Measurements from ENCODE around the gene SPOCK2. TPM values are rescaled to one million over a fixed set of nuclear protein-coding genes. Genes with fewer than 3 reads are reported as not detected.

The SPOCK2 gene
- total RNA-seq, 4 donors from 2014 or later, result 3.4 to 6.7 (median 5.3) TPM

DNA sequence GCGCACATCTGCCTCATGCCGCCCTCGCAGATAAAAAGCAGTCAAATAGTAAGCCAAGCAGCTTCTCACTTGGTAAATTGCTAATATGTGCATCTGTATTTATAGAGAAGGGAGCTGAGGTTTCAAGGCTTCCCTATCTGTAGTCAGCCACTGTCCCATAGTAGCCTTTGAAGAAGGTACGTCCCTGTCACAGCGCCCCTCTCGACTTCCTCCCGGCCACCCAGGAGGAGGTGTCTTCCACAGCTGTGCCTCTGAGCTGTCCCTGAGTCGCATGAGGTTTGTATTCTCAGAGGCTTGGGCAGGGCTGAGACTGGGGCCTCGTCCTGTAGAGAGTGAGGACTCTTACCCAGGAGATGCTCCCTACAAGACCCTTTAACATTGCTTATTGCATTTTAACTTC lies 49.0 kb downstream of the SPOCK2 start:
- Histone ChIP-seq H3K4me3 (no peak overlapping the region), H3K9me3 (no peaks in the 10 kb centered on the region), H3K36me3 (no peaks in the 10 kb centered on the region), H3K4me1 (peaks cover 8 to 13% of the 10 kb centered on the region in 2 donors), H3K27me3 (no peaks in the 10 kb centered on the region), H3K27ac (no peak overlapping the region)
- DNase-seq (no peak), ATAC-seq (no peak)
- intact Hi-C loops (cut with DNase I; ENCODE audit: low total_unique reads) (no loop called here), in situ Hi-C loops (cut with MboI; ENCODE audit: low sequenced_read_pairs in 4 of 4) (no loop called here)
- TF ChIP-seq, protein P1, sequence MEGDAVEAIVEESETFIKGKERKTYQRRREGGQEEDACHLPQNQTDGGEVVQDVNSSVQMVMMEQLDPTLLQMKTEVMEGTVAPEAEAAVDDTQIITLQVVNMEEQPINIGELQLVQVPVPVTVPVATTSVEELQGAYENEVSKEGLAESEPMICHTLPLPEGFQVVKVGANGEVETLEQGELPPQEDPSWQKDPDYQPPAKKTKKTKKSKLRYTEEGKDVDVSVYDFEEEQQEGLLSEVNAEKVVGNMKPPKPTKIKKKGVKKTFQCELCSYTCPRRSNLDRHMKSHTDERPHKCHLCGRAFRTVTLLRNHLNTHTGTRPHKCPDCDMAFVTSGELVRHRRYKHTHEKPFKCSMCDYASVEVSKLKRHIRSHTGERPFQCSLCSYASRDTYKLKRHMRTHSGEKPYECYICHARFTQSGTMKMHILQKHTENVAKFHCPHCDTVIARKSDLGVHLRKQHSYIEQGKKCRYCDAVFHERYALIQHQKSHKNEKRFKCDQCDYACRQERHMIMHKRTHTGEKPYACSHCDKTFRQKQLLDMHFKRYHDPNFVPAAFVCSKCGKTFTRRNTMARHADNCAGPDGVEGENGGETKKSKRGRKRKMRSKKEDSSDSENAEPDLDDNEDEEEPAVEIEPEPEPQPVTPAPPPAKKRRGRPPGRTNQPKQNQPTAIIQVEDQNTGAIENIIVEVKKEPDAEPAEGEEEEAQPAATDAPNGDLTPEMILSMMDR (IDR thresholded peaks at IDR 0.05 in 4 of 5, conservative IDR thresholded peaks at IDR 0.05 in 1 of 5), result no peak
- TF ChIP-seq POLR2A (IDR thresholded peaks at IDR 0.05), result no peak

DNA sequence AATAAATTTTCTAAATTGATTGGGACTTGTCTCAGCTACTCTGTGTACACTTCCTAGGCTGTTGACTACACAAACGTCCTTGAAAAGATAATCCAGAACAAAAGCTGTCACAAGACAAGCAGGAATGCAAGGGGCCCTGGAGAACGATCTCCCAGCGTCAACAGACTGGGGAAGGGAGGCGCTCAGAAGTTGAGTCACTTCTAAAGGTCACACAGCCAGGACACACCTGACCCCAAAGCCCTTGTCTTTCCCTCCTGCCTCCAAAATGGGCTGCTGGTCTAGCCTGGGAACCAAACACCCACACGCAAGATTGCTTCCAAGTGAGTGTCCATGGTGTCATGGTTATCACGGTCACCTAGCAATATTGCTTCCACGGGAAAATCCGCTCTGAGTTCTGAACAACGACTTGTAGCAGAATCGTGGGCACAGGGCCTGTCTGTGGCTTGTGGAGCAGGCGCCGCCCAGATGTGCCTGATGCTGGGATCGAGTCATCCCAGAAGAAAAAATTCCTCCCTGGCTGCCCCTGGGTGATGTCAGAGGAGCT lies 49.8 kb downstream of the SPOCK2 start:
- no peak overlapping the region for H3K27ac ChIP-seq
- H3K36me3 ChIP-seq, result no peaks in the 10 kb centered on the region
- TF ChIP-seq, protein P1 (IDR thresholded peaks at IDR 0.05 in 4 of 5, conservative IDR thresholded peaks at IDR 0.05 in 1 of 5), result no peak
- TF ChIP-seq POLR2A (IDR thresholded peaks at IDR 0.05), result no peak
- ATAC-seq (no peak), DNase-seq (no peak)
- H3K9me3 ChIP-seq, result no peaks in the 10 kb centered on the region
- intact Hi-C loops (cut with DNase I; ENCODE audit: low total_unique reads), result no loop called here
- H3K4me3 ChIP-seq, result no peak overlapping the region
- no peaks in the 10 kb centered on the region for H3K27me3 ChIP-seq
- in situ Hi-C loops (cut with MboI; ENCODE audit: low sequenced_read_pairs in 4 of 4), result no loop called here
- H3K4me1 ChIP-seq, result peaks cover 10 to 18% of the 10 kb centered on the region in 2 donors

GRCh38 chr10:72037811-72038210 lies 50.5 kb downstream of the SPOCK2 start:
- no peak overlapping the region for H3K27ac ChIP-seq

GRCh38 chr10:72037266-72037665 lies 51.1 kb downstream of the SPOCK2 start:
- H3K4me1 ChIP-seq, result peaks cover 13 to 19% of the 10 kb centered on the region in 2 donors
- intact Hi-C loops (cut with DNase I; ENCODE audit: low total_unique reads), result no loop called here
- no peaks in the 10 kb centered on the region for H3K36me3 ChIP-seq
- H3K4me3 ChIP-seq, result no peak overlapping the region
- ATAC-seq (no peak), DNase-seq (no peak)
- no peak overlapping the region for H3K27ac ChIP-seq
- H3K9me3 ChIP-seq, result no peaks in the 10 kb centered on the region
- in situ Hi-C loops (cut with MboI; ENCODE audit: low sequenced_read_pairs in 4 of 4), result no loop called here
- no peak for TF ChIP-seq POLR2A (IDR thresholded peaks at IDR 0.05)
- TF ChIP-seq, protein P1 (IDR thresholded peaks at IDR 0.05 in 4 of 5, conservative IDR thresholded peaks at IDR 0.05 in 1 of 5), result no peak
- H3K27me3 ChIP-seq, result no peaks in the 10 kb centered on the region

More at GRCh38 chr10:72037811-72038210, 50.5 kb downstream of the SPOCK2 start:
- TF ChIP-seq POLR2A (IDR thresholded peaks at IDR 0.05), result no peak
- TF ChIP-seq, protein P1 (IDR thresholded peaks at IDR 0.05 in 4 of 5, conservative IDR thresholded peaks at IDR 0.05 in 1 of 5), result no peak
- Histone ChIP-seq H3K36me3 (no peaks in the 10 kb centered on the region), H3K27me3 (no peaks in the 10 kb centered on the region), H3K4me3 (no peak overlapping the region), H3K9me3 (no peaks in the 10 kb centered on the region), H3K4me1 (peaks cover 13 to 19% of the 10 kb centered on the region in 2 donors)
- ATAC-seq, result no peak
- intact Hi-C loops (cut with DNase I; ENCODE audit: low total_unique reads), result no loop called here
- no peak for DNase-seq
- in situ Hi-C loops (cut with MboI; ENCODE audit: low sequenced_read_pairs in 4 of 4), result no loop called here

All from gastrocnemius medialis (tissue), 4 donors.